NCI-H510A treated with DMSO at 0.1 percent for 48 hours (cell line): ENCODE results near the gene CBY2.

Source experiments
- DNase-seq: peaks from one replicate; lab custom pipeline; 2025; lab: John Stamatoyannopoulos, UW

The CBY2 gene

DNA sequence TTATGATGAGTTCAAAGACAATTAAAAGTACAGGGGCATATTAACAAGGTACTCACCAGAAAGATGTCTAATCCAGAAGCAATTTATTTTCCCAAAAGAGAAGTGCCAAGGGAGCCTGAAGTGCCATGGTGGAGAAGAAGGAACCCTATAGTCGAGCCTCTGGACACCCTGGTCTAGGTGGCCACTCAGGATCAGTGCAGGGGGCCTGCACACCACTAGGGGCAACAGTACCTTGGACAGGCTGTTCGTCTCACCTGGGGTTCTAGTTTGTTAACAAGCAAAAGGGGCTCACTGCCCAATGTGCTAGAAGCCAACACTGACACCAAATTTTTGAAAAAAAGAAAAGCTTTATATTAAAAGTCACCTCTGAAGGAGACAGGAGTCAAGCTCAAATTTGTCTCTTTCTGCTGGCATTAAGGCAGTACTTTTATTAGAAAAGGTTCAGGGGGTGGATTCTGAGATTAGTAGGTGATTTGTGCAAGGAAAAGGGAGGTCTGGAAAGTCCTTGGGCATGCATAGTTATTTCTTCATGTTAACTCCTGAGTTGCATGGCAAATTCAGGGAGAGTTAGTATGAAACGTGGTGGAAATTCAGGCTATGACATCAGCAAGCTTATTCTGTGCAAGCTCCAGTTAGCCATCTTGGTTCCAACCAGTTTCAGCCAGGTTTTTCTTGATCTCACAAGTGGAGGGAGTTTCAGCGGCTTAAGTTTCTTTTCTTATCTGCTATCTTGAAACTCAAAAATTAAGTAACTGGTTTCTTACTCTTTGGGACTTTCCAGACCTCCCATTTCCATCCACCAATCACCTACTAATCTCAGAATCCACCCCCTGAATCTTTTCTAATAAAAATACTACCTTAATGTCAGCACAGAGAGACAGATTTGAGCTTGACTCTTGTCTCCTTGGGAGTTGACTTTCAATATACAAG, 884 bp upstream of the CBY2 start:
- DNase-seq: no peak

DNA sequence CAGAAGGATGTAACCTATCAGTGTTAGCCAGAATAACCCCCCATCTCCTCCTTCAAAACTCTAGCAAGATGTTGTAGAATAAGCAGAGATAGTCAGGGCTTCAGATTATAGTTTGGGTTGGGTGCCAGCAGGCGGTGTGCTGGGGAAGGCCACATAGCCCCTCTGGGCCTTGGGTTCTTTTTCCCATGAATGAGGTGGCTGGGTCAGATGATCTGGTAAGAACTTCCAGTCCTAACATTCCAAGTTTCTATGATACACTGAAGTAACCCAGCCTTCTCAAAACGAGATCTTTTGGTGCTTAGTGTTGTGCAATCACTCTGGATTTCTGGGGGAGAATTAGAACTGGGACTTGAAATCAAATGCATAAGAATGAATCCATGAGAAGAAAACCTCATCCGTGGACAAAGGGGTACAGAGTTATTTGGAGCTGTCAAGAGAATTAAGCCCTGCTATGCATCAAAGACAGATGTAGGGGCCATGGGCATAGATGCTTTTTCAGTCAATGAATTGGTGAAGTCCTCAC, 810 bp downstream of the CBY2 start:
- no peak for DNase-seq

DNA sequence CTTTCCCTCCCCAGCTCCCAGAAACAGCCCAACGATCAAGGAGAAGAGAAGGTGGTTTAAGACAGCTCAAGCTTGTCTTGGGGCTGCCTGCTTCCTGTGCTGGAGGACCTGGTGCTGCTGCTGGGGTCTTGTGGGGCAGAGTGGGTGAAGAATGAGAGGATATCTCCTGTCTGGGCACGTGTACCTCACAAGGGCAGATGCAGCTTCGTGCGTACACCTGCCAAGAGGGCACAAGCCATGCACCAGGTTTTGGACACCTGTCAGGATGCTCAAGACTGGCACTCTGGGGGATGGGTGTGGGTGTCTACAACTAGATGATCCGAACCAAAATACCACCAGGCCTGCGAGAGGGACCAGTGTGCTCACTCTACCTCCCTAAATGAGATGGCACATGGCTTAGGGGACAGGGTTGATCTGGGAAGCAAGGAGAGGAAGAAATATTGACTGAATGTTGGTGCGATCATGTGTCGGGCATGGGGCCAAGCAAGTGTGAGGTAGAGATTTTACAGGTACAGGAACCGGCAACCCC, 2.2 kb downstream of the CBY2 start:
- DNase-seq: no peak

DNA sequence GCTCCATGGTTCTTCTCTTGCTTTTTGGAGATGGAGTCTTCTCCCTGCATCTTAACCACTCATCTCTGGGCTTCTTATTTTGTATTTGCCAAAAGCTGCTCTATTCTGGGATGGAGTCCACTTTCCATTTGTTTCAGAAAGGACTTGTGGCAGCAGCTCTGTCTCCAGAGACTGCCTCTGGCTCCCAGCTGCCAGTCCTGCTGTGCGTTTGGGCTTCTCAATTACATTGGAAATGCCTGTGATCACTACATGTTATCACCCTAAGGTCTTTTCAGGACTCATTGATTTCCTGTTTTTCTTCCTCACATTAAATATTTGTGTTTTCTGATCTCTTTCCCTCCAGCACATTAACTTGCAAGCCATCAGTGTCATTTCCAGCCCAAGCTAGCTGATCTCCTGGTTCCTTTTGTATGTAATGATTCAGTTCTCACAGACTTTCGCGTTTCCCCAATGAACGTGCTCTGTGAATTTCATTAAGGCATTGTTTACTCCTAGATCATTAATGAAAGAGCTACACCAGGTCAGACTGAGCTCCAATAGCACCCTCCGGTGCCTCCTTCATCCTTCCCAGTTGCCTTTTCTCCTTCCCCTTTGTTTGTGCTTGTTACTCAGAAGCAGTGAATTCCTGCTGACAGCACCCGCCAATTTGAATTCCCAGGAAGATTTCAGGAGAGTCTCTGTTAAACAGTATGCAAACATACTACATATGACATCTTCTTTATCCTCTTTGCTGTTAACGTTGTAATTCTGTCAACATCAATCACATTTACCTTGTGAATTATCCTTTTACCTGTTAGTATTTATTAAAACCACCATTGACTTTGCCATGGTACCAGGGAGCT, 3.0 kb downstream of the CBY2 start:
- DNase-seq: no peak

DNA sequence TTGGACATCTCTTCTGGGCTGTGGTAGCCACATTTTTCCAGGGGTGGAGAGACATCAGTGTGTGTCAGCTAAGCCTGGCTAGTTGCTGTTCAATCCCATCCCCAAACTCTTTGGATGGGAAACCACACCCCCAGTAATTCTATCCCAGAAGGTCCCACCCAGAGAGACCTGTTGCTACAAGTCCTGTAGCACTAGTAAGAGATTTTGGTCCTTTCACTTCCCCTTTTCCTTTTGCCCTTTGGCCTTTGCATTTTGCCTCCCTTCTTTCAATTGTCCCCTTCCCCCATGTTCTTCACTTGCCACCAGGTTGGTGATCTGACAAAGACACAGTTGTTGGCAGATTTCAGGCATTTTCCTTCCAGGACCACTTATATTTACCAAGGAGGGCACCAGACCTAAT, 3.8 kb downstream of the CBY2 start:
- no peak for DNase-seq

DNA sequence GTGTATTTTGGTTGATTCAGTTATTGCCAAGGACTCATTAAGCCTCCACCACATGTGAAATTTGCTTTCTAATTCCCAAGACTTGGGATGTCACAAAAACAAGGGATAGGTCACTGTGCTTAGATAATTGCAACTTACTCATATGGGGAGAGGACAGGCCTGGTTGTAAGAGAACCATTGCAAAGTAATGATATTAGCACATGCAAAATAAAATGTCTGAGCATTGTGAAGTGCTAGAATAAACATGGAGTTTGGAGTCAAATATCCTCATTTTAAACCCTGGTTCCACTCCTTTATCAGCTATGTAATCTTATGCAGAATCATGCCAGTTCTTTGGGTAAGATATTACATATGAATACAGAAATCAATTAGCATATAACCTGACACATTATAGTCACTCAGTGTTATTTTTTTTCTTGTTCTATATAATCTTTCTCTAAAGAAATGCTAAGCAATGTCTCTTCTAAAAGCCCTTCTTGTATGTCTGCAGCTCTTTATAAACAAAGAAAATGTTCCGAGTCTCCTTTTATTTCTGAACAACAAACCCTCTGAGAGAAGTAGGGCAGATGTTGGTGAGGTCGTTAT, 5.5 kb downstream of the CBY2 start:
- DNase-seq: no peak

DNA sequence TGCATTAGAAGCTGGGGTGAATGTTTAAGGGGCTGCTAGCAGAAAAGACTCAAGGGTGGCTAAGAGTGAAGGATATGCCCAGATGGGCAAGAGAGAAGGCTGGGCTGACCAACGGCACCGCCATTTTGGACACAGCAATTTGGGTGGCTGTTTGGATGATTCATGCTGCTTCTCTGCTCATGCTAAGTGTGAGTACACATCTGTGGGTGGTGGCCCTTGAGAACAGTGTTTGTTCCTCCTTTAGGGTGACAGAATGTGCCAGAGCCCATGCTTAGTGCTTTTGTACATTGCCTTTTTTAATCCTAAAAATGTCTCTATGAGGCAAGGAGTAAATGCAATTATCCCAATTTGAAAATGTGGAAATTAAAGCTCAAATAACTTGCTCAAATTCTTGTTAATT, 9.8 kb downstream of the CBY2 start:
- no peak for DNase-seq

DNA sequence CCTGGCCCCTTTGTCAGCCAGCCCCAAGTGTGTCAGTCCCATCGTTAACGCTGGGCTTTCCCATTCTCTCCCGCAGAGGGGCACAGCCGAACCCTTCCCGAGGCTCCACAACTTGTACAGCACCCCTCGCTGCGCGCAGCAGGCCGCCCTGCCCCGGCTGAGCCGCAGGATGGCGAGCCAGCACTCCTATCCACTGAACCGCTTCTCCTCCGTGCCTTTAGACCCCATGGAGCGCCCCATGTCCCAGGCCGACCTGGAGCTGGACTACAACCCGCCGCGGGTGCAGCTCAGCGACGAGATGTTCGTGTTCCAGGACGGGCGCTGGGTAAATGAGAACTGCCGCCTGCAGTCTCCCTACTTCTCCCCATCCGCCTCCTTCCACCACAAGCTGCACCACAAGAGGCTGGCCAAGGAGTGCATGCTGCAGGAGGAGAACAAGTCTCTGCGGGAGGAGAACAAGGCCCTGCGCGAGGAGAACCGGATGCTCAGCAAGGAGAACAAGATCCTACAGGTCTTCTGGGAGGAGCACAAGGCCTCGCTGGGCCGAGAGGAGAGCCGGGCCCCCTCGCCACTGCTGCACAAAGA, 11.1 kb downstream of the CBY2 start:
- no peak for DNase-seq

DNA sequence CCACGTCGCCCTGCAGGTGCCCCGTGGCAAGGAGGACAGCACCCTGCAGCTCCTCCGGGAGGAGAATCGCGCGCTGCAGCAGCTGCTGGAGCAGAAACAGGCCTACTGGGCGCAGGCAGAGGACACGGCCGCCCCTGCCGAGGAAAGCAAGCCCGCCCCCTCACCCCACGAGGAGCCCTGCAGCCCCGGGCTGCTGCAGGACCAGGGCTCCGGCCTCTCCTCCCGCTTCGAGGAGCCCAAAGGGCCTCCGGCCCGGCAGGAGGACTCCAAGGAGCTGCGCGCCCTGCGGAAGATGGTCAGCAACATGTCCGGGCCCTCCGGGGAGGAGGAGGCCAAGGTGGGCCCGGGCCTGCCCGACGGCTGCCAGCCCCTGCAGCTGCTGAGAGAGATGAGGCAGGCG, 11.6 kb downstream of the CBY2 start:
- no peak for DNase-seq

DNA sequence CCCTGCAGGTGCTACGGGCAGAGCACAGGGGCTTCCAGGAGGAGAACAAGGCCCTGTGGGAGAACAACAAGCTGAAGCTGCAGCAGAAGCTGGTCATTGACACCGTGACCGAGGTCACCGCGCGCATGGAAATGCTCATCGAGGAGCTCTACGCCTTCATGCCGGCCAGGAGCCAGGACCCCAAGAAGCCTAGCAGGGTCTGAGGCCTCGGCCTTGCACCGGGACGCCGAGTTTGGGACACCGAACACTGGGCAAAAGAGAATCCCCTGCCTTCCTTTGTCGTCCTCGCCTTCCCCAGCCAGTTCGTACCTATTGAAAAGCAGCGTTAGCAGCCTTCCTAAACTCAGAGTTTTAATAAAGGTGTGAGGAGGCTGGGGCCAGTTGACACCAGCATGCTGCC, 12.1 kb downstream of the CBY2 start:
- DNase-seq: no peak

DNA sequence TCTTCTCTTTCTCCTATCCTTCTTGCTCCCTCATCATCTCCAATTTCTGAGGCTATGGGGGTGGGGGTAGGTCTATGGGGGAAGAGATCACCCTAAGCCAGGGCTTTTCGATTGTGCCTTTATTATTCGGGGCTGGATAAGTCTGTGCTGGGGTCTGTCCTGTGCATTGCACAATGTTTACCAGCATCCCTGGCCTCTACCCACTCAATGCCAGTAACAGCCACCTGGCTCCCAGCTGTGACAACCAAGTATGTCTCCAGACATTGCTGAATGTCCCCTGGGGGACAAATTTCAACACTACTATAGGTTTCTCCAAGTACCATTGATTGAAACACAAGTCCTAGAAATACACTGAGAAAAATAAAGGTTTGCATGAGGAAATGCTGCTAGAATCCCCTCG, 13.2 kb downstream of the CBY2 start:
- DNase-seq: no peak

DNA sequence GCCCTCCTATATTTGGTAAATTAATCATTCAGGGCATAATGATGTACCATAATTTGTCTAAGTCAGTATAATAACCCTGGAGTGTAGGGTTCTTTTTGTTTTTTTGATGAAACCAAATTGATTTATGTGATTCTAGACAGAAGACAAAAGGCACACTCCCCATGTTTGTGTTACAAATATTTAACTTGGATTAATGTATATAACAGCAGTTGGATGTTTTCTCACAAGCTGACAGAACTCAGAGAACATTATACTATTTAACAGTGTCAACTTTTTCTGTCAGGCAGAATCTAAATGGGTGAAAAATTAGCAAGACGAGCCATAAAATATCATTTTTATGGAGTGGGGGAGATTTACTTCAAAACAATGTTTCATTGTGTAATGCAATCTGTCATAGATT, 15.2 kb downstream of the CBY2 start:
- DNase-seq: no peak

DNA sequence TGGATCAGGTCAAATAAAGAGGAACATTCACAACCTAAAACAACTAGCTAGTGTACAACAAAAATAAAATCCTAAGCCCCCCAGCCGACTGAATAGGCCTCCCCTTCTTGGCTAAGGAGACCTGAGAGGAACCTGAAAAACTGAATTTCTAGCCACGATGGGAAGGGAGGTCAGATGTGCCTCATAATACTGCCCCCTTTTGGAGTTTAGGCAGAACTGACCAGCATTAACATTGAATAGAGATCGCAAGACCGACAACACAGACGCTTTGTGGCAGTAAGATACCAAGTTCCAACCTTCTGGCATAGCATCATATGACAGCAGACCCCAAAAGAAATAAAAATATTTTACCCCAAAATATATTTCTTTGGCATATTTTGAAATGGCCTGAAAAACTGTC, 15.9 kb downstream of the CBY2 start:
- no peak for DNase-seq

DNA sequence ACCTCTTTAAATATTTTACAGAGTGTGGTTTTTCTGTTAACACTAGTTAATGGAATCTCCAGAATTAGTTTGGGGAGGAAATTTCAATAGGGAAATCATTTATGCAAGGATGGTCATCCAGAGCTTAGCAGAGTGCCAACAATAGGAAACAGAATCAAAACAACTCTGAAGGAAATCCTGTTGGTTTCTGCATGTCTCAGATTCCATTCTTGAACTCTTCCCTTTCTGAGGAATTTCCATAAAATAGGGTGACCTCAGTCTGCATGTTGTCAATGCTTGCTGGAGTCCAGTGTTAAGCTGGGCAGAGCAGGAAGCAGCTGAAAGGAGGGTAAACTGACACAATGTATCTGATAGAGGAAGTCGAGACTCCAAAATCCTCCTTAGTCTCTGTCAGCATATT, 16.9 kb downstream of the CBY2 start:
- DNase-seq: no peak

DNA sequence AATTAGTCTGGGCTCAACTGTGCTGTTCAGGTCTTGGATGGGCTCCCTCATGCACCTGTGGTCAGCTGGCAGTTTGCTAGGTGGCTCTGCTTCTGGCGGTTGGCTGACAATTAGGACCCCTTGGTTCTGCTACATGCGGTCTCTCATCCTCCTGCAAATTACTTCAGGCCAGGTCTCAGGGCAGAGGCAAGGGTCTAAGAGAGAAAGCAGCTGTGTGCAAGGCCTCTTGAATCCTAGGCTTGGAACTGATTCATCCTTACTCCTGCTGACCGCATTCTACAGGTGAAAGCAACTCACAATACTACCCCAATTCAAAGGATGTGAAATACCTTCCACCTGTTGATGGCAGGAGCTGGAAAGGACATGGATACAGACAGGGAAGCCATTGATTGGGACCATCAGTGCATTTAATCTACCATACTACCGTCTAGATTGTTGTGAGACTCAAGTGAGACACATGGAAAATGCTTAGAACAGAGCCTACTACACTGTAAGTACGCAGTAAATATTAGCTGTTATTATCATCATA, 19.1 kb downstream of the CBY2 start:
- DNase-seq: no peak

DNA sequence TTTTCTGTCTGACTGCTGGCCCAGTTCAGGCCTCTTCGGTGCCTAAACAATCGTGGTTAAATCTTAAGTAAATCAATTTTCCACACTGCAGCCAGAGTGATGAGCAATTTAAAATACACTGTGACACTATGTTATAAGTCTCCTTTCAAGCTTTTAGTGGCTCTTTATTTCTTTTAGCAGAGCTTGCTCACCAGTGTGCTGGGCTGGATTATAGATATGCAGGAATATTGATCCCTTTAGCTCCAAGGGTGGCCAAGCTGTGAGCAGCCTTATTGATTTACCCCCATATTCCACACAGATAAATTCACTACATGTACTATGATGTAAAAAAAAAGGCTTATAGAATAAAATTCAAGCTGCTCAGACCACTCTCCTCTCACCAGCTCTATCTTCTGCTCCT, 21.7 kb downstream of the CBY2 start:
- DNase-seq: no peak

DNA sequence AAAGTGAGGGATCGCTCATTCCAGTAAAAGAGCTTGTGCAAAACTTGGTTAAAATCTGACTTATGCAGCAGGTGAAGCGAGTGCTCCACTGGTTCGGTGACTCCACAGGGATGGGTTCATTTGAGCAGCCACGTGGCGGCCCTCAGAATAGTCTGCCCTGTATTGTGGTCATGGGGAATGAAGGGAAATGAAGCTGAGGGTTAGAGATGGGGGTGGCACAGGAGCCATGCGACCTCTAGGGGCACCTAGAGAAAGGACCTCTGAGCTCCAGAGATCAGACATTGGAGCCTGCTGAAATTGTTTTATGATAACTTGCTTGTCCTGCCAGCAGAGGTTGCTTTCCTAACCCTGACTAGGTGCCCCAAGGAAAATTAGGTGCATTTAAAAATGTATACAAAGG, 26.6 kb downstream of the CBY2 start:
- no peak for DNase-seq

DNA sequence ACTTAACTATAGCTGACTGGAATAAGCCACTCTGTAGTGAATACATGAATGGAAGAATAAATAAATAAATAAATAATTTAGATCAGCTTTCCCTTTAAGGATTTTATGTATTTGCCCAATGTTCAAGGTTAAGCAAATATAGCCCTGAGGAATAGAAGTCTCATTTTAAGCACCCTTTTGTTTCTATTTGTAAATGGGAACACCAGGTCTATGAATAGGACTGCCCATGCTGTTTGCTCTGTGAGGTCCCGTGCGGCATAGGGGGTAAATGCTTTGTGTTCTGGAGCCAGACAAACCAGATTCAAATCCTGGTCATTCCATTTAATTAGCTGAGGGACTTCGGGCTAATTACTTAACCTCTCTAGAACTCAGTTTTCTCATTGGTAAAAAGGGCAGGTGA, 29.3 kb downstream of the CBY2 start:
- no peak for DNase-seq

DNA sequence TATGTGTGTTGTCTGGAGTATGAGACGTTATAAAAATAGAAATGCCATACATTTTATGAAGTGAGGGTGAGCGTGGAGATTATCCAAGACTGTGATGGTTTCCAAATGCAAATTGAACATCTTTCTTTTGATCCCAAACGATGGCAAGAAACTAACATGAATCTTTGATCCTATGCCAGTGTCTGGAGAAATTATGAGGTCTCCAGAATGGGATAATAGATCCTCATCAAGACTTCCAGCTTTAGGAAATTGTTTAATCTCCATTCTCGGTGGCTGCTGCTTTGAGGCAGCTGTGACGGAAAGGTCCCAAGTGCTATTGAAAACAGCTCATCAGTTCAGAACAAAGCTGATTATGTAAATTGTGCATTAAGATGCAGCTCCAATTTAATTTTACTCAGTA, 30.8 kb downstream of the CBY2 start:
- DNase-seq: no peak

DNA sequence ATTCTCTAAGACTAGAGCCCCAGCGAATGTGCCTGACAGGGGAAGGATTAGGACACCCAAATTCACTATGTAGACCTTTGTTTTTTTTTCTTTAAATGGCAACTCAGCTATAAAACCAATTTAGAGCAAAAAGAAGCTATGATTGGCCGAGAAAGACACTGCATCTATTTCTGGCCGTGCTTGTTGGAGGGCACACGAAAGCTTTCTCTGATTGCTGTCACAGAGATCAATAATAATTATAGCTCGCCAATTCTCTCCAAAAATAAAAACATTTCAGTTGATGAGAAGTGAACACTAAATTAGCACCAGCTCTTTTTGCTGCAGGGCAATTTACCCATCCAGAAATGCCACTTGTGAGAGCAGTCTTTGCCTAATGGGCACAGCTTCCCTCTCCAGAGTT, 31.2 kb downstream of the CBY2 start:
- no peak for DNase-seq

DNA sequence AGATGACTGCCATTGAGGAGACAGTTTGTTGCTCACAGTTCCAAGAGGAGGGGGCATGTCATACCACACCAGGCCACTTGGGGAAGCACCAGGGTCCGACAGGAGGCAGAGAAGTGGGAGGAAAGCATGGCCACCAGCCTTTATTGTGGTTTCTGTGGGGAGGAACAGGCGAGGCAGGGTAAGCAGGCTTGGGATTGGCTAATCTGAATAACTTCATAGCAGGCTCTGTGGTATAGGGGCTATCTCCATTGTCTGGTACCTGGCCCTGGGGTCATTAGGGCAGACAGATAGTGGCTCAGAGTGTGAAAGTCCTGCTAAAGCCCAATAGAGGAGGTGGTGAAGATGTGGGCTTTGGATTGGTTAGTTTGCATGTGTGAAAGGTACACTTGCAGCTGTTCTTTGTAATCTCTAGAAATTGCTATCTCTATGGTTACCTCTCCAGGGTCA, 35.5 kb downstream of the CBY2 start:
- no peak for DNase-seq

DNA sequence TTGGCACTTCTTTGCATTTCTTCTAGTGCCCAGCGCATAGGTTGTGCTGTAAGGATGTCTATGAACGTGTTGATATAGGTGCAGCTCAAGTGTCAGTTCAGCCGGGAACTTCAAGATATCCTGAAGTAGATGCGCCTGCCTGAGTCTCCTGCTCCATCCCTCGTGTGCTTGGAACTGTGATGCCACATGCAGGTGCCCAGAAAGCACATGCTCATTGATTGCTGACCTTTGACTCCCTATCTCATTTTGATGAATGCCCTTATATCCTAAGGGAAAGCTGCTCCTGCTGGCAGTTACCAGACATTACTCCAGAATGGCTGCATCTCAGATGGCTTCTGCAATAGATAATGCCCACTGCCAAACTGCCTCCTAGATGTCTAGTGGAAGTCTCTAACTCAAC, 40.9 kb downstream of the CBY2 start:
- no peak for DNase-seq
